GM23248 (cell line): ENCODE results near the gene SMCO4. TPM values are rescaled to one million over a fixed set of nuclear protein-coding genes. Genes with fewer than 3 reads are reported as not detected.
A peak's percentile ranks its signal among the peaks of the same experiment; 100 is the strongest.

Source experiments
- DNase-seq: peaks from one replicate; pipeline ENCODE4 v3.0.0-alpha.2; 2015
- H2AFZ ChIP-seq: fragments of 200-600 bp; sonication (generic); 2 replicates; pipeline ENCODE4 v1.6.1; 2016; ENCODE audit warnings: antibody characterized with exemption
- H3F3A ChIP-seq: fragments of 200-600 bp; sonication (generic); 2 replicates; pipeline ENCODE4 v1.6.1; 2016; ENCODE audit warnings: mild to moderate bottlenecking, antibody characterized with exemption, mixed run types; ENCODE audit not compliant: insufficient read depth
- H3K27ac ChIP-seq: fragments of 200-600 bp; sonication (generic); 2 replicates; pipeline ENCODE4 v1.5.1; 2016; ENCODE audit warnings: mild to moderate bottlenecking
- H3K27me3 ChIP-seq: fragments of 200-600 bp; sonication (generic); replicated peaks from 2 replicates; pipeline ENCODE4 v1.6.1; 2016; ENCODE audit warnings: mild to moderate bottlenecking; ENCODE audit not compliant: insufficient read depth
- H3K36me3 ChIP-seq: fragments of 200-600 bp; sonication (generic); 2 replicates; pipeline ENCODE4 v1.6.1; 2016; ENCODE audit warnings: low read depth, mild to moderate bottlenecking
- H3K4me1 ChIP-seq: fragments of 200-600 bp; sonication (generic); 2 replicates; pipeline ENCODE4 v1.6.1; 2016; ENCODE audit warnings: mild to moderate bottlenecking; ENCODE audit not compliant: insufficient read depth
- H3K4me2 ChIP-seq: fragments of 200-600 bp; sonication (generic); one replicate; pipeline ENCODE4 v1.6.1; 2016; ENCODE audit warnings: mild to moderate bottlenecking; ENCODE audit not compliant: unreplicated experiment
- H3K4me3 ChIP-seq: fragments of 200-600 bp; sonication (generic); 2 replicates; pipeline ENCODE4 v1.5.1; 2016; ENCODE audit warnings: mild to moderate bottlenecking
- H3K79me2 ChIP-seq: fragments of 200-600 bp; sonication (generic); 2 replicates; pipeline ENCODE4 v1.6.1; 2016; ENCODE audit warnings: mild to moderate bottlenecking; ENCODE audit not compliant: insufficient read depth
- H3K9ac ChIP-seq: fragments of 200-600 bp; sonication (generic); 2 replicates; pipeline ENCODE4 v1.6.1; 2016; ENCODE audit warnings: mild to moderate bottlenecking
- H3K9me2 ChIP-seq: fragments of 200-600 bp; sonication (generic); 2 replicates; pipeline ENCODE4 v1.6.1; 2016; ENCODE audit warnings: mixed run types, mild to moderate bottlenecking, moderate library complexity; ENCODE audit not compliant: insufficient read depth
- H3K9me3 ChIP-seq: fragments of 200-600 bp; sonication (generic); one replicate; pipeline ENCODE4 v1.6.1; 2017; ENCODE audit warnings: low read depth
- H4K20me1 ChIP-seq: fragments of 200-600 bp; sonication (generic); 2 replicates; pipeline ENCODE4 v1.6.0; 2016; ENCODE audit not compliant: insufficient read depth
- EZH2 ChIP-seq: fragments of 200-600 bp; sonication (generic); IDR thresholded peaks from 2 replicates; pipeline ENCODE4 v1.6.1; 2018; ENCODE audit warnings: antibody characterized with exemption, mild to moderate bottlenecking; ENCODE audit not compliant: insufficient read depth, poor library complexity, severe bottlenecking
- EZH2phosphoT487 ChIP-seq: fragments of 200-600 bp; sonication (generic); IDR thresholded peaks from 2 replicates; pipeline ENCODE4 v1.6.1; 2018; ENCODE audit warnings: antibody characterized with exemption, moderate library complexity, mild to moderate bottlenecking, low read depth; ENCODE audit not compliant: insufficient read depth
- WGBS, 2 experiments: methylation state at CpG; one replicate each; pipeline ENCODE4 v1.1.6; 2015 to 2017; ENCODE audit warnings: low lambda C conversion rate in 2 of 2, low coverage in 1 of 2; ENCODE audit errors: missing lambda C conversion rate in 2 of 2; 5-methylcytosine and 5-hydroxymethylcytosine counted together
- in situ Hi-C: fragments of 300-500 bp; cut with MboI; formaldehyde crosslinking; loops from 2 replicates; pipeline ENCODE4 v1.15.0; 2020
- polyA plus RNA-seq: library from polyadenylated mRNA; unstranded; fragments of >200 nt; fragmentation: Nextera tagmentation; extraction: Ambion mirVana; gene quantifications from 2 replicates; pipeline ENCODE4 v1.2.1, GENCODE V29; 2016
- total RNA-seq: library from RNA; depleted of rRNA; stranded (reverse); fragments of >200 nt; shearing (Covaris generic); gene quantifications from 2 replicates; pipeline ENCODE4 v1.2.3, GENCODE V29; 2014

Gene SMCO4
- total and polyA plus RNA-seq, 2 experiments from 2014 or later: 12.9 to 21.1 TPM

DNA sequence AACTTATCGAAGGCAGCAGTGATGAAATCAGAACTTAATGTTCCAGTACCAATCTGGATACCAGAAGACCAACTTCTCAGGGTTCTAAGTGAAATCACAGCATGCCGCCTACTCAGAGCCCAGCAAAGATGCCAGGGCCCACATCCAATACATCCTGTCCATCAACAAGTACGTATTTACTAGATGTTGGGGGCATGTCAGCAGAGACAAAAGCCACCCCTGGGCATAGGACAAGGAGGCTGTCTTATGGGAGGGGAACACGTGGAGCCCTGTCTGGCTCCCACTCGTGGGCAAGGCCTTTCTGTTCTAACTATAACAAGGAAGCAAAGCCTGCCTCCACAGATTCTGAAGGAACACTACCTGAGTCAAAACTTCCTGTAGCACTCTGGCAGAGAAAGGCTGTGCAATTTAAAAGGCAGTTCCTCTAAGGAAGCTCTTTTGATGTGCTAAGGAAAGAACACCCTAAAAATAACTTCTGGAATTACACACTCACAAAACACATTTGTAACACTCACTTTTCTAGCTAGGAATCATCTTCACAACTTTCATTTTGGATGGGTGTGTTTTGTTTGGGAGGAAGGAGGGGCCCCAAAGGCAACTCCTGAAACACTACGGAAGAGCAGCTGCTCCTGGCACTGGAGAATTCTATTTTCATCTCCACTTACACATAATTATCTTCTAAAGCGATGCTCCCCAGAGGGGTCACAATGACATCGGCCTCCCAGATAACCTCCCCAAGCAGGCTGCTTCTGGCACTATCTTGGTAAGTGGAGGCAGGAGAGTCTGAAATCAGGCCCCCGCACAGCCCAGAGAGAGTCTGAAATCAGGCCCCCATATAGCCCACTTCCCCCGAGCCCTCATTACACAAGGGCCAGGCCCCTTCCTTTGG is 14.2 kb downstream of the SMCO4 start:
- in situ Hi-C loops: no loop called here
- Histone ChIP-seq H3K9me3 (no peaks in the 10 kb centered on the region), H3F3A (peaks cover 16% of the 10 kb centered on the region; the same call in 1 of the 2 replicates), H3K27me3 (no peaks in the 10 kb centered on the region), H3K79me2 (peaks cover 31% of the 10 kb centered on the region), H3K4me3 (no peak overlapping the region), H3K4me2 (no peak overlapping the region), H4K20me1 (no peaks in the 10 kb centered on the region), H3K9me2 (no peaks in the 10 kb centered on the region), H3K36me3 (no peaks in the 10 kb centered on the region), H2AFZ (peak overlapping the region; percentile 42), H3K27ac (peak overlapping the region; percentile 43), H3K4me1 (peaks cover 27% of the 10 kb centered on the region), H3K9ac (no peak overlapping the region)
- TF ChIP-seq EZH2phosphoT487: no peak
- no peak for TF ChIP-seq EZH2
- peak; percentile 13 for DNase-seq
- WGBS, 2 experiments: 60 to 68% methylated on average over 10 of the region's 10 CpGs

DNA sequence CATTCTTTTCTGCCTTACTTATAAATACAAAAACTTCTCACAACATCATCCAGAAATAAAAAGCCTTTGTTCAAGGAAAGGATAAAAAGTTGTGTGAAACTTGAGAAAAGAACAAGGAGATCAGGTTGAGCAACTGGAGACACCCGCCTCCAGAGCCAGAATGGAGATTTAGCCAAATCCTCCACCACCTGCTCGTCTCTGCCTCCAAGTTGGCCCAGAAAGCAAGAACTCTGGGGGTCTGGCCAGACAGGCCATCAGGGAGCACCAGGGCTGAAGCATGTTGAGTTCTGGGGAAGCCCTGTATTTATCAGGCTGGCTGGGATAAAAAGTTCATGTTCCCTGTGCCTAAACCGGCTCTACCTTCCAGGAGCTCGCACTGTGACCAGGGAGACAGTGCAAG is 14.9 kb downstream of the SMCO4 start:
- Histone ChIP-seq H3K36me3 (no peaks in the 10 kb centered on the region), H3K9me2 (no peaks in the 10 kb centered on the region), H3K79me2 (peaks cover 27% of the 10 kb centered on the region), H3K27me3 (no peaks in the 10 kb centered on the region), H3K27ac (no peak overlapping the region), H3K4me1 (peaks cover 30% of the 10 kb centered on the region), H3K9me3 (no peaks in the 10 kb centered on the region), H4K20me1 (no peaks in the 10 kb centered on the region), H2AFZ (no peak overlapping the region), H3F3A (peaks cover 16% of the 10 kb centered on the region; the same call in 1 of the 2 replicates), H3K4me3 (no peak overlapping the region), H3K4me2 (no peak overlapping the region), H3K9ac (no peak overlapping the region)
- no peak for TF ChIP-seq EZH2phosphoT487
- no peak for TF ChIP-seq EZH2
- in situ Hi-C loops: no loop called here
- no peak for DNase-seq
- WGBS, 2 experiments: 78 to 85% methylated on average over 4 of the region's 4 CpGs

GRCh38 chr11:93526641-93527583 is 16.3 kb downstream of the SMCO4 start:
- Histone ChIP-seq H3K79me2 (peaks cover 32% of the 10 kb centered on the region), H3K9ac (no peak overlapping the region), H3K4me2 (no peak overlapping the region), H3K27ac (no peak overlapping the region), H3K4me1 (peaks cover 30% of the 10 kb centered on the region), H3K9me3 (no peaks in the 10 kb centered on the region), H3K36me3 (no peaks in the 10 kb centered on the region), H3K27me3 (no peaks in the 10 kb centered on the region), H3K4me3 (no peak overlapping the region), H2AFZ (no peak overlapping the region), H3K9me2 (no peaks in the 10 kb centered on the region), H4K20me1 (no peaks in the 10 kb centered on the region), H3F3A (peaks cover 16% of the 10 kb centered on the region; the same call in 1 of the 2 replicates)
- DNase-seq: no peak
- TF ChIP-seq EZH2: no peak
- no peak for TF ChIP-seq EZH2phosphoT487
- WGBS, 2 experiments: 96 to 97% methylated on average over 8 of the region's 8 CpGs
- in situ Hi-C loops: no loop called here

DNA sequence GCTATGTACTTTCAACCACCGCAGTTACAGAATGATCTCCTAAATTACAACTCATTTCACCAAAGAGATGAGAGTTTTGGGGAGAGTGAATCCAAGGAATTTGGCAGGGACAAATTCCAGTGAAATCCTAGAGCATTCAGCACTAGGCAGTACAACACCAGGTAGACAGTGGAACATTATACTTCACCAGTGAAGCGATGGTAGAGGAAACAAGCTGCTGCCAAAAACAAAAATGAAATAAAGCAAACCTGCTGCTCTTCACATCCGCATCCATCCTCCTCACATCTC is 16.9 kb downstream of the SMCO4 start:
- Histone ChIP-seq H2AFZ (no peak overlapping the region), H3K4me2 (no peak overlapping the region), H3K79me2 (peaks cover 32% of the 10 kb centered on the region), H3K27ac (no peak overlapping the region), H3F3A (peaks cover 14% of the 10 kb centered on the region; the same call in 1 of the 2 replicates), H3K9me3 (no peaks in the 10 kb centered on the region), H3K4me3 (no peak overlapping the region), H3K36me3 (no peaks in the 10 kb centered on the region), H3K9me2 (no peaks in the 10 kb centered on the region), H3K4me1 (peaks cover 30% of the 10 kb centered on the region), H3K27me3 (no peaks in the 10 kb centered on the region), H3K9ac (no peak overlapping the region), H4K20me1 (no peaks in the 10 kb centered on the region)
- in situ Hi-C loops: no loop called here
- no peak for DNase-seq
- TF ChIP-seq EZH2: no peak
- no peak for TF ChIP-seq EZH2phosphoT487
- WGBS, 2 experiments: 75 to 89% methylated on average over 3 of the region's 3 CpGs
